Measurements from ENCODE around the gene PSMC3IP.

GRCh38 chr17:42618442-42619150 is 41.1 kb upstream of the PSMC3IP start:
- TF ChIP-seq CTCF (IDR thresholded peaks at IDR 0.05; ENCODE audit: low read depth, low read length, poor library complexity, severe bottlenecking), result no peak
- no peak for TF ChIP-seq EZH2phosphoT487 (IDR thresholded peaks at IDR 0.05; ENCODE audit: borderline replicate concordance, low read length)

All from DOHH2 (cell line).